Right lobe of liver (tissue), 6 donors: ENCODE data around the gene INO80. TPM values are rescaled to one million over a fixed set of nuclear protein-coding genes. Genes with fewer than 3 reads are reported as not detected.
A peak's percentile ranks its signal among the peaks of the same experiment; 100 is the strongest.
"Not testable (repeated sequence)": the region's sequence is repeated elsewhere in the genome, so short reads cannot be mapped to it uniquely, and the experiment has no call there.

Experiments used
- ATAC-seq, 4 donors: fragments of 200-7000 bp; cut with Tn5 transposase; one replicate each; pipeline ENCODE4 v1.9.1; 2020; ENCODE audit warnings: mild to moderate bottlenecking in 4 of 4, moderate library complexity in 4 of 4
- DNase-seq, 3 donors: peaks; one replicate each; pipeline ENCODE4 v3.0.0-alpha.2; 2020
- H3K27ac ChIP-seq, 3 donors: fragments of 200-600 bp; one replicate each; pipeline ENCODE4 v1.8.0; 2022
- H3K27me3 ChIP-seq, 2 donors: fragments of 200-600 bp; one replicate each; pipeline ENCODE4 v1.8.0; 2022
- H3K36me3 ChIP-seq, 4 donors: fragments of 200-600 bp; sonication (generic) in 1 of 4; one replicate each; pipeline versions ENCODE4 v1.5.1 to v1.8.0; 2017 to 2022; ENCODE audit warnings: control low read depth in 1 of 4
- H3K4me1 ChIP-seq, 4 donors: fragments of 200-600 bp; sonication (generic) in 1 of 4; one replicate each; pipeline versions ENCODE4 v1.5.1 to v1.8.0; 2017 to 2022; ENCODE audit warnings: control low read depth in 1 of 4
- H3K4me3 ChIP-seq, 3 donors: fragments of 200-600 bp; one replicate each; pipeline ENCODE4 v1.8.0; 2022
- H3K9me3 ChIP-seq, 4 donors: fragments of 200-600 bp; sonication (generic) in 1 of 4; one replicate each; pipeline versions ENCODE4 v1.5.1 to v1.8.0; 2017 to 2022; ENCODE audit warnings: control low read depth in 1 of 4
- POLR2A ChIP-seq: fragments of 450-650 bp; IDR thresholded peaks from one replicate; pipeline ENCODE4 v1.6.1; 2017; ENCODE audit warnings: antibody characterized with exemption, mild to moderate bottlenecking
- WGBS: methylation state at CpG from one replicate; pipeline ENCODE4 v1.1.6; 2018; ENCODE audit warnings: low coverage, low lambda C conversion rate; ENCODE audit not compliant: insufficient coverage; ENCODE audit errors: missing lambda C conversion rate; 5-methylcytosine and 5-hydroxymethylcytosine counted together
- intact Hi-C, 2 donors: fragments of 100-400 bp; cut with DNase I; formaldehyde crosslinking; loops; one replicate each; pipeline versions ENCODE4 v1.11.2 to v1.14.1; 2022
- total RNA-seq, 6 experiments: library from RNA; depleted of rRNA in 2 of 6; stranded (reverse); fragments of >200 nt in 2 of 6; fragmentation: NEBNext Ultra II Directional in 3 of 6; extraction: Animal tissue kit (Norgen Biotek cat#: 25700) in 3 of 6; gene quantifications; one replicate each; pipeline versions ENCODE4 v1.1.0 to v1.2.4, GENCODE V29; 2016 to 2023
- TF ChIP-seq, protein P1 (sequence below), 4 donors: fragments of 200-600 bp in 3 of 4; fragments of 450-650 bp in 1 of 4; IDR thresholded peaks; one replicate each; pipeline versions ENCODE4 v1.5.1 to v1.8.0; 2016 to 2022; ENCODE audit warnings: antibody characterized with exemption in 4 of 4, mild to moderate bottlenecking in 2 of 4
- donor health status: DM: no; HTN: yes; CAD: no.
- donor health status: DM: no; HTN: no; CAD: no.
- donor health status: DM: no; HTN: no; CAD: no.
- donor health status: DM: no; HTN: yes; CAD: no.
- donor health status: DM: no; HTN: yes; CAD: no.

Gene INO80
- total RNA-seq, 6 experiments from 2014 or later = 7.8 to 12.5 (median 11.2) TPM

GRCh38 chr15:41079717-41080116 lies 36.4 kb downstream of the INO80 start:
- 92% methylated on average over 8 of the region's 8 CpGs for WGBS
- H3K4me3 ChIP-seq = no peak overlapping the region

DNA sequence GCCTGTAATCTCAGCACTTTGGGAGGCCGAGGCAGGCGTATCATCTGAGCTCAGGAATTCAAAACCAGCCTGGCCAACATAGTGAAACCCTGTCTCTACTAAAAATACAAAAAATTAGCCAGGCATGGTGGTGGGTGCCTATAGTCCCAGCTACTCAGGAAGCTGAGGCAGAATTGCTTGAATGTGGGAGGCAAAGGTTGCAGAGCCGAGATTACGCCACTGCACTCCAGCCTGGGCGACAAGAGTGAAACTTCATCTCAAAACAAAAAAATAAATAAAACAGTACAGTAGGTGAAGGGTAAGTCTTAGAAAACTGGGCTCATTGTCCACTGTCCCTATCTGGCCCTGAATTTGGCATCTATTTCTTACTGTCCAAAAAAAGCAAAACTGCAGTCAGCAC lies 37.2 kb downstream of the INO80 start:
- DNase-seq, H3K9me3 ChIP-seq, H3K27ac ChIP-seq, H3K27me3 ChIP-seq, H3K4me1 ChIP-seq, H3K4me3 ChIP-seq, intact Hi-C loops: not testable (repeated sequence)
- peaks cover 0 to 90% (median 48%) of the 10 kb centered on the region in 4 donors for H3K36me3 ChIP-seq
- WGBS = 56% methylated on average over 5 of the region's 5 CpGs
- peak in 1 of 4 donors; percentile 45 for ATAC-seq

More at GRCh38 chr15:41079717-41080116, 36.4 kb downstream of the INO80 start:
- DNase-seq = no peak
- no peak for TF ChIP-seq POLR2A
- TF ChIP-seq, protein P1, sequence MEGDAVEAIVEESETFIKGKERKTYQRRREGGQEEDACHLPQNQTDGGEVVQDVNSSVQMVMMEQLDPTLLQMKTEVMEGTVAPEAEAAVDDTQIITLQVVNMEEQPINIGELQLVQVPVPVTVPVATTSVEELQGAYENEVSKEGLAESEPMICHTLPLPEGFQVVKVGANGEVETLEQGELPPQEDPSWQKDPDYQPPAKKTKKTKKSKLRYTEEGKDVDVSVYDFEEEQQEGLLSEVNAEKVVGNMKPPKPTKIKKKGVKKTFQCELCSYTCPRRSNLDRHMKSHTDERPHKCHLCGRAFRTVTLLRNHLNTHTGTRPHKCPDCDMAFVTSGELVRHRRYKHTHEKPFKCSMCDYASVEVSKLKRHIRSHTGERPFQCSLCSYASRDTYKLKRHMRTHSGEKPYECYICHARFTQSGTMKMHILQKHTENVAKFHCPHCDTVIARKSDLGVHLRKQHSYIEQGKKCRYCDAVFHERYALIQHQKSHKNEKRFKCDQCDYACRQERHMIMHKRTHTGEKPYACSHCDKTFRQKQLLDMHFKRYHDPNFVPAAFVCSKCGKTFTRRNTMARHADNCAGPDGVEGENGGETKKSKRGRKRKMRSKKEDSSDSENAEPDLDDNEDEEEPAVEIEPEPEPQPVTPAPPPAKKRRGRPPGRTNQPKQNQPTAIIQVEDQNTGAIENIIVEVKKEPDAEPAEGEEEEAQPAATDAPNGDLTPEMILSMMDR (IDR thresholded peaks at IDR 0.05) = no peak
- Histone ChIP-seq H3K9me3 (no peaks in the 10 kb centered on the region), H3K27ac (no peak overlapping the region), H3K36me3 (peaks cover 0 to 90% (median 48%) of the 10 kb centered on the region in 4 donors), H3K4me1 (no peaks in the 10 kb centered on the region), H3K27me3 (no peaks in the 10 kb centered on the region)
- ATAC-seq = no peak
- intact Hi-C loops = no loop called here

GRCh38 chr15:41078125-41078524 lies 38.0 kb downstream of the INO80 start:
- no peaks in the 10 kb centered on the region for H3K9me3 ChIP-seq
- peaks cover 0 to 90% (median 47%) of the 10 kb centered on the region in 4 donors for H3K36me3 ChIP-seq
- no peaks in the 10 kb centered on the region for H3K4me1 ChIP-seq
- ATAC-seq (no peak), DNase-seq (no peak)
- no peak overlapping the region for H3K27ac ChIP-seq
- H3K4me3 ChIP-seq = no peak overlapping the region
- no peaks in the 10 kb centered on the region for H3K27me3 ChIP-seq
- TF ChIP-seq, protein P1 (IDR thresholded peaks at IDR 0.05) = no peak
- TF ChIP-seq POLR2A = no peak
- 88% methylated on average over 7 of the region's 7 CpGs for WGBS
- intact Hi-C loops = no loop called here

DNA sequence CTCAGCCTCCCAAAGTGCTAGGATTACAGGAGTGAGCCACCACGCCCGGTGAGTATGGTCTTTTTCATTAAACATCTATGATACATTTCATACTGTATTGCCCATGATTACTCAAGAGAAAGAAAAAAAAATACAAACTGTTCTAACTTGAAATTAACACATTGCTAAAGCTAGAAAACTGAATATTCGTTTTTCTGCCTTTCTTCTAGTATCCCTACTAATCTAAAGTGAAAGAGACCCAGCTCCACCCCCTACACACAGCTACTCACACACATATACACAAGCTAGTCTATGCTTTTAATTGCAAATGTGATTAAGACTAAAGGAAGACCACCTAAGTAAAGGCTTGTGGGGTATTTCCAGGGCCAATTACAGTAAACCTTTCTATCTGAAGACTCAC lies 43.1 kb downstream of the INO80 start:
- Histone ChIP-seq H3K4me3 (no peak overlapping the region), H3K4me1 (no peaks in the 10 kb centered on the region), H3K36me3 (peaks cover 8 to 87% (median 37%) of the 10 kb centered on the region in 4 donors), H3K27ac (no peak overlapping the region), H3K9me3 (no peaks in the 10 kb centered on the region), H3K27me3 (no peaks in the 10 kb centered on the region)
- 95% methylated on average over 3 of the region's 3 CpGs for WGBS
- no peak for ATAC-seq
- TF ChIP-seq, protein P1 (IDR thresholded peaks at IDR 0.05) = no peak
- TF ChIP-seq POLR2A = no peak
- intact Hi-C loops = no loop called here
- DNase-seq = no peak

DNA sequence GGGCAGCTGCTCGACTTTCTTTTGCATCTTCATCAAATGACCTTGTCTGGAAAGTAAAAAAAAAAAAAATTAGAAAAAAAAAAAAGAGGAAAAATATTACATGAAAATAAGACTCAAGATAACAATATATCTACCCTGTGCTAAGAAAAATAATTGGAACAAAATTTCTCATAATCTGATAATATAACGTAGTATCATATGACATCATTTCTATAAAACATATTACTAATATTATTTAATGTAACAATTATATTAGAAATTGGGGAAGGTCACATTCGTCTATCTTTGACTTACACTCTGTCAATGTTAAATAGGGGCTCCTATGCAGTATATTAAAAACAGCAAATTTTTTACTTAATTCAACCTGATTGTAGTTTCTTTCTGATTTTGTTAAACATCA lies 44.1 kb downstream of the INO80 start:
- DNase-seq (no peak), ATAC-seq (no peak)
- no peak overlapping the region for H3K27ac ChIP-seq
- H3K4me1 ChIP-seq = no peaks in the 10 kb centered on the region
- intact Hi-C loops = no loop called here
- H3K4me3 ChIP-seq = no peak overlapping the region
- peaks cover 8 to 91% (median 38%) of the 10 kb centered on the region in 4 donors for H3K36me3 ChIP-seq
- no peaks in the 10 kb centered on the region for H3K27me3 ChIP-seq
- 89% methylated on average over 3 of the region's 3 CpGs for WGBS
- no peaks in the 10 kb centered on the region for H3K9me3 ChIP-seq
- no peak for TF ChIP-seq POLR2A
- TF ChIP-seq, protein P1 (IDR thresholded peaks at IDR 0.05) = no peak
